Smooth muscle cell (in vitro differentiated cells): ENCODE data around the gene ATP6V0E1. TPM values are rescaled to one million over a fixed set of nuclear protein-coding genes. Genes with fewer than 3 reads are reported as not detected.
"Not testable (repeated sequence)": the region's sequence is repeated elsewhere in the genome, so short reads cannot be mapped to it uniquely, and the experiment has no call there.

Experiments used
- DNase-seq: peaks from one replicate; lab custom pipeline; 2025; ENCODE audit not compliant: unreplicated experiment; lab: John Stamatoyannopoulos, UW
- H2AFZ ChIP-seq: fragments of 200-600 bp; sonication (generic); 2 replicates; pipeline ENCODE4 v1.6.0; 2016; ENCODE audit warnings: antibody characterized with exemption, low read depth, mild to moderate bottlenecking
- H3F3A ChIP-seq: fragments of 200-600 bp; sonication (generic); 2 replicates; pipeline ENCODE4 v1.6.0; 2017; ENCODE audit warnings: antibody characterized with exemption, low read depth
- H3K27ac ChIP-seq: fragments of 200-600 bp; sonication (generic); 2 replicates; pipeline ENCODE4 v1.5.1; 2016; ENCODE audit warnings: low read depth, mild to moderate bottlenecking
- H3K27me3 ChIP-seq: fragments of 200-600 bp; sonication (generic); 2 replicates; pipeline ENCODE4 v1.6.1; 2016; ENCODE audit warnings: low read depth, mild to moderate bottlenecking
- H3K36me3 ChIP-seq: fragments of 200-600 bp; sonication (generic); 2 replicates; pipeline ENCODE4 v1.5.1; 2016; ENCODE audit warnings: low read depth
- H3K4me1 ChIP-seq: fragments of 200-600 bp; sonication (generic); 2 replicates; pipeline ENCODE4 v1.5.1; 2016; ENCODE audit warnings: low read depth
- H3K4me2 ChIP-seq: fragments of 200-600 bp; sonication (generic); 2 replicates; pipeline ENCODE4 v1.6.0; 2016; ENCODE audit warnings: mild to moderate bottlenecking
- H3K4me3 ChIP-seq: fragments of 200-600 bp; sonication (generic); 2 replicates; pipeline ENCODE4 v1.5.1; 2016; ENCODE audit warnings: mild to moderate bottlenecking
- H3K79me2 ChIP-seq: fragments of 200-600 bp; sonication (generic); 2 replicates; pipeline ENCODE4 v1.6.0; 2016; ENCODE audit warnings: low read depth, mild to moderate bottlenecking
- H3K9ac ChIP-seq: fragments of 200-600 bp; sonication (generic); 2 replicates; pipeline ENCODE4 v1.6.0; 2016; ENCODE audit warnings: low read depth
- H3K9me3 ChIP-seq: fragments of 200-600 bp; sonication (generic); replicated peaks from 2 replicates; pipeline ENCODE4 v1.5.1; 2016; ENCODE audit warnings: low read depth
- H4K20me1 ChIP-seq: fragments of 200-600 bp; sonication (generic); 2 replicates; pipeline ENCODE4 v1.6.0; 2016; ENCODE audit warnings: low read depth
- WGBS: methylation state at CpG from one replicate; pipeline ENCODE4 v1.1.7; 2016; ENCODE audit warnings: low lambda C conversion rate; 5-methylcytosine and 5-hydroxymethylcytosine counted together
- polyA plus RNA-seq: library from polyadenylated mRNA; unstranded; fragments of >200 nt; fragmentation: Nextera tagmentation; extraction: Ambion mirVana; gene quantifications from 2 replicates; pipeline ENCODE4 v1.2.1, GENCODE V29; 2016
- total RNA-seq: library from RNA; depleted of rRNA; stranded (reverse); fragments of >200 nt; gene quantifications from 2 replicates; pipeline ENCODE4 v1.2.3, GENCODE V29; 2014
- TF ChIP-seq, protein P1 (sequence below): fragments of 200-600 bp; sonication (generic); IDR thresholded peaks from 2 replicates; pipeline ENCODE4 v1.5.1; 2017; ENCODE audit warnings: borderline replicate concordance, mild to moderate bottlenecking, antibody characterized with exemption; ENCODE audit not compliant: insufficient read depth, poor library complexity, severe bottlenecking

The ATP6V0E1 gene
- total and polyA plus RNA-seq, 2 experiments from 2014 or later = 247 to 431 TPM

DNA sequence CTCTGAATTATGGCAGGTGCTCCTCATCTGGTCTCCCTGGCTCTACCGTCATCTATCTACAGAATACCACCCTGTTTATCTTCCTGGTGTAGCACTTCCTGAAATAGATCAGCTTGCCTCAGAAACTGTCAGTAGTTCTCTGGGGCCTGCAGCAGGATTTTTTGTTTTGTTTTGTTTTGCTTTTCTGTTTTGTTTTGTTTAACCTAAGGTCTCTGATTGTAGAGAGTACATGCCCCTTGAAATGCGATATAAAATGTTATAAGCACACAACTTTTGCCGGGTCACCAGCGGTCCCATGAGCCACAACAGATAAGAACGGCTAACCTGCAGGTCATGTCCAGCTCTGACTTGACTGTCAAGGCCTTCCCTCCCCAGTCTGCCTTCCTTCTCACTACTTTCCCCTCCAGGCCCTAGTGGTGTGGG is 45.9 kb downstream of the ATP6V0E1 start:
- Histone ChIP-seq H3K27ac (no peak overlapping the region), H4K20me1 (peaks cover 92% of the 10 kb centered on the region), H3K4me1 (no peaks in the 10 kb centered on the region), H3K9ac (no peak overlapping the region), H3K4me3 (no peak overlapping the region), H3K79me2 (peaks cover 50% of the 10 kb centered on the region), H3K27me3 (no peaks in the 10 kb centered on the region), H3K4me2 (no peak overlapping the region), H2AFZ (no peak overlapping the region), H3F3A (peaks cover 3% of the 10 kb centered on the region), H3K36me3 (no peaks in the 10 kb centered on the region), H3K9me3 (no peaks in the 10 kb centered on the region)
- TF ChIP-seq, protein P1, sequence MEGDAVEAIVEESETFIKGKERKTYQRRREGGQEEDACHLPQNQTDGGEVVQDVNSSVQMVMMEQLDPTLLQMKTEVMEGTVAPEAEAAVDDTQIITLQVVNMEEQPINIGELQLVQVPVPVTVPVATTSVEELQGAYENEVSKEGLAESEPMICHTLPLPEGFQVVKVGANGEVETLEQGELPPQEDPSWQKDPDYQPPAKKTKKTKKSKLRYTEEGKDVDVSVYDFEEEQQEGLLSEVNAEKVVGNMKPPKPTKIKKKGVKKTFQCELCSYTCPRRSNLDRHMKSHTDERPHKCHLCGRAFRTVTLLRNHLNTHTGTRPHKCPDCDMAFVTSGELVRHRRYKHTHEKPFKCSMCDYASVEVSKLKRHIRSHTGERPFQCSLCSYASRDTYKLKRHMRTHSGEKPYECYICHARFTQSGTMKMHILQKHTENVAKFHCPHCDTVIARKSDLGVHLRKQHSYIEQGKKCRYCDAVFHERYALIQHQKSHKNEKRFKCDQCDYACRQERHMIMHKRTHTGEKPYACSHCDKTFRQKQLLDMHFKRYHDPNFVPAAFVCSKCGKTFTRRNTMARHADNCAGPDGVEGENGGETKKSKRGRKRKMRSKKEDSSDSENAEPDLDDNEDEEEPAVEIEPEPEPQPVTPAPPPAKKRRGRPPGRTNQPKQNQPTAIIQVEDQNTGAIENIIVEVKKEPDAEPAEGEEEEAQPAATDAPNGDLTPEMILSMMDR = no peak
- WGBS = 84% methylated on average over 5 of the region's 5 CpGs
- no peak for DNase-seq

DNA sequence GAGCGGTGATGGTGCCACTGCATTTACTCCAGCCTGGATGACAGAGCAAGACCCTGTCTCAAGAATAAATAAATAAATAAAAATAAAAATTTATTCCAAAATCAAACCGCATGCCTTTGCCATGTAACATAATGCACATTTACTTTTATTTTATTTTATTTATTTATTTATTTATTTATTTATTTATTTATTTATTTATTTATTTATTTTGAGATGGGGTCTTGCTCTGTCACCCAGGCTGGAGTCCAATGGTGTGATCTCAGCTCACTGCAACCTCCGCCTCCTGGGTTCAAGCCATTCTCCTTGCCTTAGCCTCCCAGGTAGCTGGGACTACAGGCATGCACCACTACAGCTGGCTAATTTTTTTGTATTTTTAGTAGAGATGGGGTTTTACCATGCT is 48.5 kb downstream of the ATP6V0E1 start:
- H3K4me2 ChIP-seq, H3K9me3 ChIP-seq, H3K4me1 ChIP-seq, H3F3A ChIP-seq, H3K4me3 ChIP-seq, DNase-seq, H3K9ac ChIP-seq, H3K36me3 ChIP-seq, H3K27ac ChIP-seq, H3K27me3 ChIP-seq, H2AFZ ChIP-seq: not testable (repeated sequence)
- WGBS = 97% methylated on average over 3 of the region's 3 CpGs
- Histone ChIP-seq H4K20me1 (peaks cover 71% of the 10 kb centered on the region), H3K79me2 (peaks cover 32% of the 10 kb centered on the region)

DNA sequence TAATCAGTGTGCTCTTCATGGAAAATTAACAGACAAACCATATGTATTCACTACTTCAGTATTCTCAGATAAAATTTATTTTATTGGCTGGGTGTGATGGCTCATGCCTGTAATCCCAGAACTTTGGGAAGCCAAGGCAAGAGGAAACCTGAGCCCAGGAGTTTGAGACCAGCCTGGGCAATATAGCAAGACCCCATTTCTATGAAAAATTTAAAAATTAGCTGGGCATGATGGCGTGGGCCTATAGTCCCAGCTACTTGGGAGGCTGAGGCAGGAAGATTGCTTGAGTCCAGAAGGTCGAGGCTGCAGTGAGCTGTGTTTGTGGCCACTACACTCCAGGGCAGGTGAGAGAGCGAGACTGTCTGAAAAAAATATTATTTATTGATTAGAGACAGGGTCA is 49.2 kb downstream of the ATP6V0E1 start:
- DNase-seq = no peak
- Histone ChIP-seq H4K20me1 (peaks cover 65% of the 10 kb centered on the region), H3K27ac (no peak overlapping the region), H3K79me2 (peaks cover 32% of the 10 kb centered on the region), H3K9ac (no peak overlapping the region), H3K36me3 (no peaks in the 10 kb centered on the region), H2AFZ (no peak overlapping the region), H3K4me3 (no peak overlapping the region), H3K4me2 (no peak overlapping the region), H3K9me3 (no peaks in the 10 kb centered on the region), H3F3A (peaks cover 3% of the 10 kb centered on the region), H3K27me3 (no peaks in the 10 kb centered on the region), H3K4me1 (no peaks in the 10 kb centered on the region)
- 99% methylated on average over 3 of the region's 3 CpGs for WGBS
- TF ChIP-seq, protein P1 = no peak

DNA sequence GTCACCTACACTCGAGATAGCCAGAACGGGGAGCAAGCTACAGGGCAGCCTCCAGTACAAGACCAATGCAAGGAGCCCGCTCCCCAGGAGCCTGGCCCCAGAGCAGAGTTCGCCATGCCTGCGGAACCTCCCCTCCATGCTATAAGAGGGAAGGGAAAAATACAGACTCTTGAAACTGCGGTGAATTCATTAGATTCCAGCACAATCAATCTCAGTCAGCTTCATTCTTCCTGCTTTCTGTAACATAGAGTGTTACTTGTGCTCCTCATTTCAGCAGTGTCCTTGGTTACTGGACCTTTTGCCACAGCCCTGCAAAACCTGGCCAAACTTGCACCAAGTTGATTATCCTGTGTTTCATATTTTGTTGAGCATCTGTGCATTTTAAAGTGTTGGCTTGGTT is 50.4 kb downstream of the ATP6V0E1 start:
- TF ChIP-seq, protein P1 = no peak
- H3K27ac ChIP-seq = no peak overlapping the region
- no peaks in the 10 kb centered on the region for H3K36me3 ChIP-seq

More for the DNA sequence above, 50.4 kb downstream of the ATP6V0E1 start:
- no peak overlapping the region for H3K9ac ChIP-seq
- no peak overlapping the region for H2AFZ ChIP-seq
- H3K79me2 ChIP-seq = peaks cover 22% of the 10 kb centered on the region
- H3K4me3 ChIP-seq = no peak overlapping the region
- peaks cover 3% of the 10 kb centered on the region for H3F3A ChIP-seq
- 96% methylated on average over 6 of the region's 6 CpGs for WGBS
- no peaks in the 10 kb centered on the region for H3K27me3 ChIP-seq
- H4K20me1 ChIP-seq = peaks cover 53% of the 10 kb centered on the region
- no peak overlapping the region for H3K4me2 ChIP-seq
- DNase-seq = no peak
- no peaks in the 10 kb centered on the region for H3K4me1 ChIP-seq
- H3K9me3 ChIP-seq = no peaks in the 10 kb centered on the region
